Measurements from ENCODE around the gene SMIM45.
A peak's percentile ranks its signal among the peaks of the same experiment; 100 is the strongest.
"Not testable (repeated sequence)": the region's sequence is repeated elsewhere in the genome, so short reads cannot be mapped to it uniquely, and the experiment has no call there.

The SMIM45 gene

GRCh38 chr22:41934284-41935014 lies 17.5 kb upstream of the SMIM45 start:
- DNase-seq (ENCODE audit: low read depth in 2 of 2), result no peak

DNA sequence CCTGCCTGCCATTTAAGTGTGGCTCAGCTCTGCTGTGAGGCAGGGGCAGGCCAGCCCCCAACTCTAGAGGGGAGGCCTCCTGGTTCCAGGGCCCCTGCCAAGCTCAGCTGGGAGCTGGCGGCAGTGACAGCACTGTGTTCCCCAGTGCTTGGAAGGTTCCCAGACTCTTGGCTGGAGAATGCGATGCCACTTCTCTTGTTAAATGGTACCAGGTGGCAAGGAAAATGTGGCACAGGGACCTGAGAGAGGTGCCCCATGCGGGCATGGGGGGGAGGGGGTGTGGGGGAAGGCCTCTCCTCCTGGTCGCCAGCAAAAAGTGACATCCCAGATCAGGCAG lies 17.0 kb upstream of the SMIM45 start:
- DNase-seq (ENCODE audit: low read depth in 2 of 2), result no peak

GRCh38 chr22:41935509-41935908 lies 16.4 kb upstream of the SMIM45 start:
- no peak for DNase-seq (ENCODE audit: low read depth in 2 of 2)

- DNase-seq (ENCODE audit: low read depth in 2 of 2), result no peak
These were observed 15.1 kb upstream of the SMIM45 start for GRCh38 chr22:41936894-41937169.

DNA sequence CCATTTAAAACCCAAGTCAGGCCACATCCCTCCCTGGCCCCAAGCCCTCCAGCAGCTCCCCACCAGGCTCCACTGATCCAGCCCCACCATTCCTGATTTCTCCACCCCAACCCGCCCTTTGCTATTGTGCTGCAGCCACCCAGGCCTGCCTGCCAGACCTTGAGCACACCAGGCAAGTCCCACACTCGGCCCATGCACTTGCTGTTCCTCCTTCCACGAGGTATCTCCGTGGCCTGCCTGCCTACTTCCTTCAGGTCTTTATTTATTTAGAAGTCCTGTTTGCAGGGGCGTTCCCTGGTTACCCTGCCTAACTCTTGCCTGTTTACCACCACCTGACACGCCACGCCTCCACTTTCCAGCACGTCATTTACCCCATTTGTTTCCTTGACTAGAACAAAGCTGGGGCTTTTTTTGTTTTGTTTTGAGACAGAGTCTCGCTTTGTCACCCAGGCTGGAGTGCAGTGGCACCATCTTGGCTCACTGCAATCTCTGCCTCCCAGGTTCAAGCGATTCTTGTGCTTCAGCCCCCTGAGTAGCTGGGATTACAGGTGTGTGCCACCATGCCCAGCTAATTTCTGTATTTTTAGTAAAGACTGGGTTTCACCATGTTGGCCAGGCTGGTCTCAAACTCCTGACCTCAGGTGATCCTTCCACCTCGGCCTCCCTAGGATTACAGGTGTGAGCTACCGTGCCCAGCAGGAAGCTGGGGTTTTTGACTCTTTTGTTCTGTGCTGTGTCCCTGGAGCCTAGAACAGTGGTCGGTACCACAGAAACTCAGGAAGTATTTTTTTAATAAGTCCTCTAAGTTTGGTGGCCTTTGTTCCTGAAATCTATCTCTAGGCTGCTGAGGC lies 11.7 kb upstream of the SMIM45 start:
- DNase-seq (ENCODE audit: low read depth in 2 of 2), result no peak

GRCh38 chr22:41940832-41941765 lies 10.9 kb upstream of the SMIM45 start:
- DNase-seq (ENCODE audit: low read depth in 2 of 2), result peak; percentile 80 to 88

DNA sequence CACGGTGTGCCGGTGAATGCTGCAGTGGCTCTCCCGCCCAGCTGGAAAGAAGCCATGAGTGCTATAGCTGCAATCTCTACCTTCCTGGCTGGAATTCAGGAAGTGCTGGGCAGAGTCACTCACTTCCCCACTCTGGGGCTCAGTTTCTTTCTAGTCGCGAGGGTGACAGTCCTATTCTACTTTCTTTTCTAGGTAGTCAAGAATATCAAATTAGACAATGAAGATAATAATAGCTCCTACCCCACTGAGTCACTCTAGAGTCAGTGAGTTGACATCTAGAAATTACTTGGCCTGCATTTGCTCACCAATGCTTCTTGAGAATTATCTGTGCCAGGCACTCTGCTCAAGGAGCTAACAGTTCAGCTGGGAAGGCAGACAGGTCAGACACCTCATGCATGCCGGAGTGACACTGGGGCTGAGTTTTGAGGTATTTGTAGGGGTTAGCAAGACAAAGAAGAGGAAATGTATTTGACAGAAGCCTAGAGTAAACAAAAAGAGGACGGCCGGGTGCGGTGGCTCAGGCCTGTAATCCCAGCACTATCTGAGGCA lies 8.2 kb upstream of the SMIM45 start:
- peak; percentile 46 to 59 for DNase-seq (ENCODE audit: low read depth in 2 of 2)

- peak; percentile 94 to 95 for DNase-seq (ENCODE audit: low read depth in 2 of 2)
These were observed 5.1 kb upstream of the SMIM45 start, which contains the start of gene CENPM for GRCh38 chr22:41946629-41947423. Gene CENPM (minus strand): TSS chr22:41947152. CDS start chr22:41947076, 76 bp downstream.

GRCh38 chr22:41947424-41948080 lies 4.4 kb upstream of the SMIM45 start:
- no peak for DNase-seq (ENCODE audit: low read depth in 2 of 2)

- no peak for DNase-seq (ENCODE audit: low read depth in 2 of 2)
These were observed 3.8 kb upstream of the SMIM45 start for GRCh38 chr22:41948142-41948541.

GRCh38 chr22:41948928-41949296 lies 3.0 kb upstream of the SMIM45 start:
- not testable (repeated sequence) for DNase-seq (ENCODE audit: low read depth in 2 of 2)

- no peak for DNase-seq (ENCODE audit: low read depth in 2 of 2)
These were observed 2.5 kb upstream of the SMIM45 start for GRCh38 chr22:41949297-41949965.

GRCh38 chr22:41952713-41953112 lies 763 bp downstream of the SMIM45 start:
- DNase-seq (ENCODE audit: low read depth in 2 of 2), result no peak

DNA sequence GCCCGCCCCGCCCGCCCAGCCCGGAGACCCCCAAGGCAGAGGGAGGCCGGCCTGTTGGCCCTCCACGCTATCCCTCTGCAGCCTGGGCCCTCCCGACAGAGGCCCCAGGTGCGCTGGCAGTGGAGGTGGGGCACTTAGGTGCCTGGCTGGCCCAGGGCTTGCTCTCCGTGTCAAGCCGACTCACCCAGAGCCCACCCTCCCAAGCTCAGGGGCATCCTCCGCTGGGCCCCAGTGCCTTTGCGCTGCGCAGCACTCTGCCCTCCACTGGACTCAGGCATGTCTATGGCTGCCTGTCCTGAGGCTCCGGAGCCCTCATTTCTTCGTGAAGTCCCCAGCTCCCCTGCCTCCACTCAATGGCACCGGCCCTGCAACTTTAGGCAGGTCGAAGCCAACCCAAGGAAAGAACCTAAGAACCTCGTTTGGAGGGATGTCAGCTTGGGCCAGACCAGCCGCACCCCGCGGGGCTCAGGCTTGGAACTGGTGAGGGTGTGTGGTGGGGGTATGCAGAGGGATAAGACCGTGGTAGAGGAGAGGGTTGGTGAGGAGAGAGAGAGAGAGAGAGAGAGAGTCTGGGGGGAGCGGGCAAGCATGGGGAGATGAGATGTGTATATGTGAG lies 6.1 kb downstream of the SMIM45 start:
- no peak for DNase-seq (ENCODE audit: low read depth in 2 of 2)

GRCh38 chr22:41963453-41964111 lies 11.6 kb downstream of the SMIM45 start:
- no peak for DNase-seq (ENCODE audit: low read depth in 2 of 2)

DNA sequence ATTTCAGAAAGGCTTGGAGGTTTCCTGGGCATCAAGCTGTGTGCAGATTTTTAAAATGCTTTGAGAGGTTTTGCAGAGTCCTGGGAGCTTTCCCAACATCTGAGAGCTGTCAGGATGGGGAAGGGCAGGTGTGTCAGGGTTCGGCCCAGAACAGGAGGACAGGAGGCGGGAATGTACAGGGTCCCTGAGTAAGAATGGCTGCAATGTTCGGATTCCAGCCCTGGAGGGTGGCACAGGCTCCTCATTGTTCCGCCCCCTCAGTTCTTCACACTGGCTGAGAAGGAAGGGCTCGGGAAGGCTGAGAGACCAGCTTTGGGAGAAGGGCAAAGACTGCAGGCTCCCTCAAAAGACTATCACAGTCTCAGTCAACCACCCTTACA lies 12.2 kb downstream of the SMIM45 start:
- DNase-seq (ENCODE audit: low read depth in 2 of 2), result no peak

DNA sequence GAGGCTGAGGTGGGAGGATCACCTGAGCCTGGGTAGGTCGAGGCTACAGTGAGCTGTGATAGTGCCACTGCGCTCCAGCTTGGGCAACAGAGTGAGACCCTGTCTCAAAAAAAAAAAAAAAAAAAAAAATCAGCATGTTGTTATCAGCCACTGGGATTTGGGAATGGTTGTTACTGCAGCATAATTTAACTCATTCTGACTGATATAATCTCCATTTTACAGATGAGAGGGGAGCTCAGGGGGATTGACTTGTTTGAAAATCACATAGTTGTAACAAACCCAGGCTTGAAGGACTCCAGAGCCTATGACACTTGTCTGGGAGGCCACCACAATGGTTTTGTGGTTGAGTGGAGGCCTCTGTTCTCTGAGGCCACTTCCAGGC lies 14.3 kb downstream of the SMIM45 start:
- no peak for DNase-seq (ENCODE audit: low read depth in 2 of 2)

- DNase-seq (ENCODE audit: low read depth in 2 of 2), result peak; percentile 78 to 92
These were observed 14.8 kb downstream of the SMIM45 start for GRCh38 chr22:41966607-41967240.

All from lung microvascular endothelial cell (primary cell).